Measurements from ENCODE around the gene SMIM34.
"Not testable (repeated sequence)": the region's sequence is repeated elsewhere in the genome, so short reads cannot be mapped to it uniquely, and the experiment has no call there.

DNA sequence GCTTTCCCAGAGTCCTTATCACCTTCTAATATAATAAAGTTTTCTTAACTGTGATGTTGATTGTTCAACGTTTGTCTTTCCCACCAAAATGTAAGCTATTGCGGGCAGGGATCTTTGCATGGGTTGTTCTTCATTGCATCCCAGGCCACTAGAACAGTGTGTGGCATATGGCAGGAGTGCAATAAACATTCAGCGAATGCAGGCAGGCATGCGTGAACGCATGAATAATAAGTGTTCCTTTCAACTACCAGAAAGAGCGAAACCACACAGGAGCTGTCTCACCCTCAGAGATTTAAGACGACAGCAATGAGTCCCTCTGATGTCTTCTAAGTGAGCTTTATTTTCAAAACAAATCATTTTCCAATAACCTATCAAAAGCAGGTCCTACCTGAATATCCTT is 34.5 kb upstream of the SMIM34 start:
- TF ChIP-seq, protein P1, sequence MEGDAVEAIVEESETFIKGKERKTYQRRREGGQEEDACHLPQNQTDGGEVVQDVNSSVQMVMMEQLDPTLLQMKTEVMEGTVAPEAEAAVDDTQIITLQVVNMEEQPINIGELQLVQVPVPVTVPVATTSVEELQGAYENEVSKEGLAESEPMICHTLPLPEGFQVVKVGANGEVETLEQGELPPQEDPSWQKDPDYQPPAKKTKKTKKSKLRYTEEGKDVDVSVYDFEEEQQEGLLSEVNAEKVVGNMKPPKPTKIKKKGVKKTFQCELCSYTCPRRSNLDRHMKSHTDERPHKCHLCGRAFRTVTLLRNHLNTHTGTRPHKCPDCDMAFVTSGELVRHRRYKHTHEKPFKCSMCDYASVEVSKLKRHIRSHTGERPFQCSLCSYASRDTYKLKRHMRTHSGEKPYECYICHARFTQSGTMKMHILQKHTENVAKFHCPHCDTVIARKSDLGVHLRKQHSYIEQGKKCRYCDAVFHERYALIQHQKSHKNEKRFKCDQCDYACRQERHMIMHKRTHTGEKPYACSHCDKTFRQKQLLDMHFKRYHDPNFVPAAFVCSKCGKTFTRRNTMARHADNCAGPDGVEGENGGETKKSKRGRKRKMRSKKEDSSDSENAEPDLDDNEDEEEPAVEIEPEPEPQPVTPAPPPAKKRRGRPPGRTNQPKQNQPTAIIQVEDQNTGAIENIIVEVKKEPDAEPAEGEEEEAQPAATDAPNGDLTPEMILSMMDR (IDR thresholded peaks at IDR 0.05; ENCODE audit: low read depth, low read length, missing input control): not testable (repeated sequence)
- TF ChIP-seq, protein P2, sequence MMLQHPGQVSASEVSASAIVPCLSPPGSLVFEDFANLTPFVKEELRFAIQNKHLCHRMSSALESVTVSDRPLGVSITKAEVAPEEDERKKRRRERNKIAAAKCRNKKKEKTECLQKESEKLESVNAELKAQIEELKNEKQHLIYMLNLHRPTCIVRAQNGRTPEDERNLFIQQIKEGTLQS (IDR thresholded peaks at IDR 0.05): not testable (repeated sequence)
- TF ChIP-seq YY1 (IDR thresholded peaks at IDR 0.05): not testable (repeated sequence)
- TF ChIP-seq, protein P3, sequence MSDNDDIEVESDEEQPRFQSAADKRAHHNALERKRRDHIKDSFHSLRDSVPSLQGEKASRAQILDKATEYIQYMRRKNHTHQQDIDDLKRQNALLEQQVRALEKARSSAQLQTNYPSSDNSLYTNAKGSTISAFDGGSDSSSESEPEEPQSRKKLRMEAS (IDR thresholded peaks at IDR 0.05): not testable (repeated sequence)

Data from liver (tissue), 3 donors.